ENCODE measurements around the gene TSNAX.

The TSNAX gene

GRCh38 chr1:231604276-231604621 lies 75.8 kb downstream of the TSNAX start:
- DNase-seq: no peak

DNA sequence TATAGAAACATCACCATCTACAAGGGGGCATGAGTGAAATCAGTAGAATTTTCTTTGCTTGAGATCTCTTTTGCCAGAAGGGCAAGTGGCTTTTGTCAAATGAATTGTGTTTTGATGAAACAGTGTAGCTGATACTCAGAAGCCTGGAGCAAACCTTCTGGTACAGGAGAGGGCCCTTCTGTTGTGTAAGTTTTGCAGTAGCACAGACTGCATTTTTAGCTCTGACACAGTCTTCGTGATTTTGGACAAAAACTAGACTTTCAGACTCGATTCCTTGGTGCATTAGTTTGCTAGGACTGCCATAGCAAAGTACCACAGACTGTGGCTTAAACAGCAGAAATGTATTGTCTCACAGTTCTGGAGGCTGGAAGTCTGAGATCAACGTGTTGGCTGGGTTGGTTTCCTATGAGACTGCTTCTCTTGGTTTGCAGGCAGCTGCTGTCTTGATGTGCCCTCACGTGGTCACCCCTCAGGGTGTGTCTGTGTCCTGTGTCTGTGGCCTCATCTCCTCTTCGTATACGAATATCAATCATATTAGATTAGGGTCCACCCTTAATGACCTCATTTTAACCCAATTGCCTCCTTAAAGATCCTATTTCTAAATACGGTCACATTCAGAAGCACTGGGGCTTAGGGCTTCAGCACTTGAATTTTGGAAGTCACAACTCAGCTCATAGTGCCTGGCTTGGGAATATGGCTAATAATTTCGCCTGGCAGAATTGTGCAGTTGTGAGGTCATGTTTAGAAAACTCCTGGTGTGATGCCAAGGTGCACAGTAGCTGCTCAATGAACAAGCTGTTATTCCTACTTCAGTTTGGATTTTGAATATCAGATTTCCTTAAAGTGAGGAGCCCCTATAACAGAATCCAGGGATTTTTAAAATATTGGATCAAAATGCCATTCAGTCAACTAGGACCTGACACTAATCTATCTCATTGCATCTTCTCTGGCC lies 77.0 kb downstream of the TSNAX start:
- DNase-seq: no peak

DNA sequence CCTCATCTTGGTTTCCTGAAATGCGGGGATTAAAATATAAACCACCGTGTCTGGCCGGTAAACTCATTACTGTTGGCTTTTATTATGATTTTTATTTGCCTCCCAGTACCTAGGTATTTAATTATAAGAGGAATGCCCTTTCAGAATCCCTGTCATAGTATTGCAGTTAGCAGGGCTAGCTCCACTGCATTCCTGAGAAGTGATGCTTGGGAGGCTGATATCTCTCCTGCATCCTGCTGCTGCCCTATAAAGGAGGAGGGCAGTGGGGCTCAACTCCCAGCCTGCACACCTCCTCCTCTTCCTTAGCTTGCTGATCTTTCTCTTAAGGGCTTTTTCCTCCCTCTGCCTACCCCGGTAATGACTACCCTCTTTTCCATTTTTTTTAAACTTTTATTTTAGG lies 78.2 kb downstream of the TSNAX start:
- DNase-seq: no peak

DNA sequence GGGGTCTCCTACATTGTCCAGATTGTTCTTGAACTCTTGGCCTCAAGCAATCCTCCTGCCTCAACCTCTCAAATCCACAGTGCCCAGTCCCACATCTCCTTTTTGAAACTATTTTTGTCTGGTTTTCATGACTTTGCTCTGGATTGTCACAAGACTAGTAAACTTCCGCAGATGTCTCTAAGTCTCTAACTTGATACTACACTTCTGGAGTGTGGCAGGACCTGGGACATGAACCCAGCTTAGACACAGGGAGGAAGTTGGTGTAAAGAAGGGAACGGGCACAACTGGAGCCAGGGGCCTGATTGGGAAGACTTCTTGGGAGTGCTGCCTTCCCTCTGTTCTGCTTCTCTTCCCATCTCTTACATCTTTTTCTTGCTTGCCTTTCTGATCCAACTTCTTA lies 81.9 kb downstream of the TSNAX start:
- DNase-seq: no peak

DNA sequence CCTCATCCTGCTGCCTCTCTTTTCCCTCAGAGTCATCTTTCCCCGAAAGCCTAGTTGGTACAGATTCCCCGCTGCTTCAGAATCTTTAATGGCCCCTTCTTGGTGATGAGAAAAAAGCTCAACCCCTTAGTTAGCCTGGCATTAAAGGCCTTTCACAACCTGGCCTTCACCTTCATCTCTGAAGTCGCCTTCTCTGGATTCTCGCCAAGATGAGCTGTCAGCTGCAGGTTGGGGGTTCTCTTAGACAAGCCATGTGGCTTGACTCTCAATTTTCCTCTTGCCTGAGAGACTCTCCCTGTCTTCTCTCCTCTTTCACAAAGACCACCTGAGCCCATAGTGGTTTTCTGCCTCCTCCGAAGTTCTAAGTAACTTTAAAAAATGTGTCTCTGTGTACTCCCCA lies 82.6 kb downstream of the TSNAX start:
- no peak for DNase-seq

DNA sequence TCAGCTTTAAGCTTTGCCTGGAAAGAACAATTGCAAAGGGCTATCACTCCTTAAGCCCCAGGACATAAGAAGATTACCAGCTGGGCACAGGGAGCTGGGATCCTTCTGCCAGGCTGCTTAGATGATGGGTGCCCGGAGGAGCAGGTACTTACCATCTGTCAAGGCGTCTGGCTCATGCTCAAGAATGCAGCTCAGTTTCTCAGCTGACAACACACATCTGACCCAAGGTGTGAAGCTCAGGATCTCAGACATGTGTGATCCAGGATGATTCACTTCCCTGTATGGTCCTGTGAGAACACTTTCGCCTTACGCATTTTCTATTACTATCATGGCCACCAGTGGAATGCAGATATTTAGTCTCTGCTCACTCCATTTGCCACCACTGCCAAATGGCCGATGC lies 83.4 kb downstream of the TSNAX start:
- no peak for DNase-seq

- DNase-seq: no peak
Observed at GRCh38 chr1:231612393-231613089, 84.1 kb downstream of the TSNAX start.

GRCh38 chr1:231613419-231614349 lies 85.2 kb downstream of the TSNAX start:
- DNase-seq: no peak

Data from NCI-H1417 treated with DMSO at 0.1 percent for 48 hours (cell line).